HG02623 (cell line): ENCODE data around the gene MED25.

ENCODE experiments used
- ATAC-seq: cut with Tn5 transposase; IDR thresholded peaks from one replicate; pipeline ENCODE4 v1.9.1; 2021; ENCODE audit warnings: moderate library complexity; ENCODE audit not compliant: unreplicated experiment

The MED25 gene

GRCh38 chr19:49798574-49798973, 19.5 kb upstream of the MED25 start:
- no peak for ATAC-seq

DNA sequence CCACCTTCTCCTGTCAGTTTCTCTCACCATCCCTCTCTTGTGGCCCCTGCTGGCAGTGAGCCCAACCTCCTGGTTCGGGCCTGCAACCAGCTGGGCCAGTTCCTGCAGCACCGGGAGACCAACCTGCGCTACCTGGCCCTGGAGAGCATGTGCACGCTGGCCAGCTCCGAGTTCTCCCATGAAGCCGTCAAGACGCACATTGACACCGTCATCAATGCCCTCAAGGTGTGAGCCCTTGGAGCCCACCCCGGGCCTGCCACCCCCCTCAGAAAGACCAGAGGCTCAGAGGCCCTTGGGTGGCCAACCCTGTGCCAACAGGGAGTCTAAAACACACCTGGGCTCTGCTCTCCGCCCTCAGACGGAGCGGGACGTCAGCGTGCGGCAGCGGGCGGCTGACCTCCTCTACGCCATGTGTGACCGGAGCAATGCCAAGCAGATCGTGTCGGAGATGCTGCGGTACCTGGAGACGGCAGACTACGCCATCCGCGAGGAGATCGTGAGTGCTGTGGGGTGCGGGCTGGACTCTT, 18.8 kb upstream of the MED25 start:
- no peak for ATAC-seq

- no peak for ATAC-seq
These were observed 18.2 kb upstream of the MED25 start for GRCh38 chr19:49799798-49800376.

- no peak for ATAC-seq
These were observed 17.3 kb upstream of the MED25 start for GRCh38 chr19:49800771-49801170.

- ATAC-seq, result no peak
These were observed 16.6 kb upstream of the MED25 start for GRCh38 chr19:49801401-49801888.

DNA sequence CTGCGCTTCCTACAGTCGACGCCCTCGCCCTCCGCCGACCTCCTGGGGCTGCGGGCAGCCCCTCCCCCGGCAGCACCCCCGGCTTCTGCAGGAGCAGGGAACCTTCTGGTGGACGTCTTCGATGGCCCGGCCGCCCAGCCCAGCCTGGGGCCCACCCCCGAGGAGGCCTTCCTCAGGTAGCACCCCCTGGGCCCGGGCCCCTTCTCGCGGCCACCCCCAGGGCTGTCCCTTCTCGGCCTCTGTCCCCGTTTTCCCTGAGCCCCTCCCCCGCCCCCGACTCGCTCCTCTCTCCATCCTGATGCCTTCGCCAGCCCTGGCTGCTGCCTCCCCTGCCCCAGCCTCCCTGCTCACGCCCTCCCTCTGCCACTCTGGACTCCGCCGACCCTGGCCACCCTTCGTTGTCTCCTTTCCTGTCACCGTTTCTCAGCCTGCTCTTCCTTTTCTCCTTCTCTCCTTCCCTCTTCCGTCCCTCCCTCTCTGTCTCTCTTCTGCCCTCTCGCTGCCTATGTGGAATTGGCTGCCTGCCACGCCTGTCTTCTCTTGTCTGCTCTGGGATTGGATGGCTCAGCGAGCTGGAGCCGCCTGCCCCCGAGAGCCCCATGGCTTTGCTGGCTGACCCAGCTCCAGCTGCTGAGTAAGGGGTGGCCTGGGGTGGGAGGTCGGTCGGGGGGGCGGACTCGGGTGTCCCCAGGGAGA, 16.0 kb upstream of the MED25 start:
- ATAC-seq, result no peak

GRCh38 chr19:49802836-49803528, 15.1 kb upstream of the MED25 start:
- no peak for ATAC-seq

- ATAC-seq, result no peak
These were observed 14.6 kb upstream of the MED25 start for GRCh38 chr19:49803529-49803856.

DNA sequence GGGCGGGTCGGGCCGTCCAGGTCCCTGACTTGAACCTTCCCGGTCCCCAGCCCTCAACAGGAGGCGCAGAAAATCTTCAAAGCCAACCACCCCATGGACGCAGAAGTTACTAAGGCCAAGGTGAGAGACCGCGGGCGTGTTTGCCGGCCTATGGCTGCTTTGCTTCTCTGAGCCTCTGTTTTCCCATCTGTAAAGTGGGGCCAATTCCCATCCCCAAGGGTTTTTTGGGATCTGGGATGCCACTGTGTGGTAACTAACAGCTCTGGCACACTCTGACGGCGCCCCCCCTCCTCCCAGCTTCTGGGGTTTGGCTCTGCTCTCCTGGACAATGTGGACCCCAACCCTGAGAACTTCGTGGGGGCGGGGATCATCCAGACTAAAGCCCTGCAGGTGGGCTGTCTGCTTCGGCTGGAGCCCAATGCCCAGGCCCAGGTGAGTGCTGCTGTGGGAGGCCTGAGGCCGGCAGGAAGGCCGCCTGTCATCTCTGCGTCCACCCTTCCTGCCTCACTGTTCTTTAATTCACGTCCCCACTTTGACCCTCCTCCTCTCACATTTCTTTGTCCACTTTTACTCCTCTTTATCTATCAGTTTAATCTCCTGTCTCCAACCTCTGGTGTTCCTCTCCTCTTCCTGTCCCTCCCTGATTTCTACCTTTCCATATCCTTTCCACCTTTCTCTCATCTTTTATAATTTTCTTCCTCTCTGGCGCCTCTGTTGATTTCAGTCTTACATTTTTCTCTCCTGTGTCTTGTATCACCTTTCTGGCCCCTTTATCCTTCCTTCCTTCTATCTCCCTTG, 12.1 kb upstream of the MED25 start:
- no peak for ATAC-seq

GRCh38 chr19:49806620-49806959, 11.5 kb upstream of the MED25 start:
- no peak for ATAC-seq

DNA sequence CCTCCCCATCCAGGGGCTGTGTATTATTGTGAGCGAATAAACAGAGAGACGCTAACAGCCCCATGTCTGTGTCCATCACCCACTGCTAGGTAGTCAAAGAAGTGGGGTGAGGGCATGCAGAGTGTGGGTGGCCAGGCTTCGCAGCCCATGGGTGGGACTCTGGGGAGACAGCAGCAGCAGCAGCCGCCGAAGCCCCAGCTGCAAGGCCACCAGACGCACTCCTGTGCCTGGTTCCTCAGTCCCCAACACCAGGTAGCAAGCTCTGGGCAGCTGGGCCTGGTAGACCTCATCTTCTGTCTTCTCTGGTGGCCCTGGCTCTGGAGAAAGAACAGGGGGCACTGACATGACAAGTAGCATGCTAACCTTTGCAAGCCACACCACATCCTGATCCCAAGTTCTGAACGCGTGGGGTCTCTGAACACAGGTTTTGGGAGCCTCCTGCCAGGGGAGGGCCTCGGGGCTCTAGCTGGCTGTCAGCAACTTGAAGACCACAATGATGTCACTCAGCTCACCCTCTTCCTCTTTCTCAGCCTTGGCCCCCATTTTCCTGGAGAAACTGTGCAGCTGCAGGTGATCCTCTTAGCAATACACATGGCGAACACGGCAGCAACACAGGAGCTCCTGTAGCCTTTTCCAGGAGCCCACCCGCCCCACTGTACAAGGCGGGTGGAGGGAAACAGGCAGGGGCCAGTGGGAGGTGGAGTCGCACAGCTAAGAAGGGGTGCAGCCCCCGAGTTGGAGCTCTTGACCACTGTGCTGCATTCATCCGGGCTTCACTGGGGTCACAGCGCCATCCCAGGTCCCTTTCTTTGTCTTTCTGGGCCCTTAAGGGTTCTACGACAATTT, 10.8 kb upstream of the MED25 start:
- no peak for ATAC-seq

- ATAC-seq, result no peak
These were observed 10.0 kb upstream of the MED25 start for GRCh38 chr19:49807904-49808675.

DNA sequence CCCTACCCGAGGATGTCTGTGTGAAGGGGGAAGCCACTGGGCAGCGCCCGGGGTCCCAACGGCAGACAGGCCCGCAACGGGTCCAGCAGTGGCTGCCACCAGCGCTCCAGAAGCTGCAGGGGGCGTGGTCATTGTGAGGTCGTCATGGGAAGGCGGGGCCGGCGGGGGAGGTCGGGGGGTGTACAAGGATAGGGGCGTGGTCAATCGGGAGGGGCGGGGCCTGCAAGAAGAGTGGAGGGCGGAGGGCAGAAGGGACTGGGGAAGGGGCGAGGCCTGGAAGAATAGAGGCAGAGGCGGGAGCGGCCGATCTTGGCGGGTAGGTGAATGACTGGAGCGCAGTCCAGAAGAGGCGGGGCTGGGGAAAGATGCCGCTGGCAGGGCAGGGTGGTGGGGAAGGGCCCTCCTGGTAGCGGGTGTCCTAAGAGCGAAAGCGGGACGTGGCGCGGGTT, 9.4 kb upstream of the MED25 start:
- ATAC-seq, result no peak

DNA sequence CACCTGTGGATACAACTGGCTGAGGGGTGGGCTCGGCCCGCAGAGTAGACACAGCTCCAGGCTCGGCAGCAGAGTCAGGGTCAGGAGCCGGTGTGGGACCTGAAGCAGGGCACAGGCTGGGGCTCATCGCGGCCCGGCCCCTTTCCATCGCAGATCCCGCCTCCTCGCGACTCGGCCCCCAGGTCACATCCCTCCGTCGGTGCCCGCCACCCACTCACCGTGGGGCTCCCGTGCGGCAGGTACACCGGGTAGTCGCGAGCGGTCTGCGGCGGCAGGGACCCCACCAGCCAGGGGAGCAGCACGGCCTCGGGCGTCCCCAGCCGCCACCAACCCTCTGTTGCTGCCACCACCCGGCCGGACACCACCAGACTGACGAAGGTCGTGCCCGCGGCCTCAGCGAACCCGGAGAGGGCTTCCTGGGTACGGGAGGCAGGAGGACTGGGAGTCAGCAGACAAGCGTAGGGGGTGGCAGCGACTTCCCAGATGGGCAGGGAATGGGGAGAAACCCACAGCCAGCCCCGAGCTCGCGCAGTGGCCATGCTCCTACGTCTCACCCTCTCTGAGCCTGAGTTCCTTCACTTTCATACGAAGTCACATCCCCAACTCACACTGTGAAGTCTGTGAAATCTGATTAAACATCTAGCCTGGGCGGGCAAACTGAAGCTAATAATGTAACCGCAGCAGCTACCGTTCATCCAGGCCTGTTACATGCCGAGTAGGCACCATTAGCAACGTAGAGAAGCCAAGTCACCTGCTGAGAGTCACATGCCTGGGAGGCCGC, 8.7 kb upstream of the MED25 start:
- no peak for ATAC-seq

DNA sequence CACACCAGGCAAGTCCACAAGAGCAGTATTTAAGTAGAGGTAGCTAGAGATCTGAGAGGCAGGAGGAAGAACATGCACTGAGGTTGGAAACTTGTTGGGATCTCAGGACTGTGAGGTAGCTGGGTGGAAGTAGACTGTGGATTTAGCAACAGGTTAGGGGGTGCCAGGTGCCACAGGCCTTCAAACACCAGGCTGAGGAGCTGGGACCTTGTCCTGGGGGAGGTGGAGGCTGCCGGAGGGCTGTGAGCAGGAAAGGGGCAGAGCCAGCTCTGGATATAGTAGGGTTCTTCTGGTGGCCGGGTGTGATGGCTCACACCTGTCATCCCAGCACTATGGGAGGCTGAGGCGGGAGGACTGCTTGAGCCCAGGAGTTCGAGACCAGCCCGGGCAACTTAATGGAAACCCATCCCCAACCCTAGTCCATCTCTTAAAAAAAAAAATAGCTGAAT, 8.1 kb upstream of the MED25 start:
- ATAC-seq, result no peak

- no peak for ATAC-seq
These were observed 6.8 kb upstream of the MED25 start for GRCh38 chr19:49811328-49811727.

DNA sequence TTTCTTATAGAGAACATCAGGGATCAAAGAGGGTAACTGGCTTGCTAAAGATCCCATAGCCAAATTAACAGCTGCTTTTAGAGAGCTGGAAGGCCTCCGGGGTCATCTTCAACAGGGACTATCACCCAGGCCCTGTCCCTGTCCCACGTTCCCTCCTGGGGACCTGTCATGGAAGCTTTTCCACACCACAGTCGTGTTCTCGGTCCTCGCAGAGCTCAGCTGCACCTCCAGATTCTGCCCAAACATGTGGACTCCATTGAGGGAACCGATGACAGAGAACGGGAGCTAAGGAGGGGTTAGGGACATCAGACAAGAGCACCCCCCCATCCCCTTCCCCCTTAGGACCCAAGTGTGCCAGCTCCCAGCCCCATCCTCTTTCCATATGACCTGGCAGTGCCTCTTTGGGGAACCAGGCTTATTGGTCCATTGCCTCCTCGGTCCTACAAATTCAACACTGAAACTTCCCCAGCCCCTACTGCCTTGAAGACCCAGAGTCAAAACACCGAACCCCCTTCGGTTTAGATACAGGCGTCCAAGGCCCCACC, 5.6 kb upstream of the MED25 start:
- no peak for ATAC-seq
